ENCODE results near the gene HS6ST2. TPM values are rescaled to one million over a fixed set of nuclear protein-coding genes. Genes with fewer than 3 reads are reported as not detected.

The HS6ST2 gene
- polyA plus RNA-seq, 3 donors from 2014 or later: 0.27 TPM; not detected in 2

GRCh38 chrX:132638313-132638712 is 320.1 kb downstream of the HS6ST2 start:
- Mint-ChIP-seq H3K27ac (no peak overlapping the region), H3K27me3 (ENCODE audit: low read depth in 3 of 3) (peaks cover 0 to 2% (median 2%) of the 10 kb centered on the region in 3 donors), H3K4me1 (no peaks in the 10 kb centered on the region), H3K36me3 (no peaks in the 10 kb centered on the region), H3K4me3 (no peak overlapping the region), H3K9me3 (no peaks in the 10 kb centered on the region)
- no peak for DNase-seq

GRCh38 chrX:132636080-132636479 is 322.3 kb downstream of the HS6ST2 start:
- Mint-ChIP-seq H3K27me3 (ENCODE audit: low read depth in 3 of 3) (peaks cover 0 to 5% (median 3%) of the 10 kb centered on the region in 3 donors), H3K4me1 (no peaks in the 10 kb centered on the region), H3K9me3 (no peaks in the 10 kb centered on the region), H3K27ac (no peak overlapping the region), H3K36me3 (no peaks in the 10 kb centered on the region), H3K4me3 (no peak overlapping the region)
- no peak for DNase-seq

- no peaks in the 10 kb centered on the region for H3K4me1 Mint-ChIP-seq
- no peaks in the 10 kb centered on the region for H3K36me3 Mint-ChIP-seq
- no peak for DNase-seq
- H3K27ac Mint-ChIP-seq: no peak overlapping the region
- H3K27me3 Mint-ChIP-seq (ENCODE audit: low read depth in 3 of 3): peaks cover 2 to 4% (median 3%) of the 10 kb centered on the region in 3 donors
- H3K9me3 Mint-ChIP-seq: no peaks in the 10 kb centered on the region
- H3K4me3 Mint-ChIP-seq: no peak overlapping the region
These were observed 323.9 kb downstream of the HS6ST2 start for GRCh38 chrX:132634521-132634920.

GRCh38 chrX:132631579-132632232 is 326.7 kb downstream of the HS6ST2 start:
- no peaks in the 10 kb centered on the region for H3K4me1 Mint-ChIP-seq
- no peak overlapping the region for H3K27ac Mint-ChIP-seq
- peaks cover 3 to 5% (median 3%) of the 10 kb centered on the region in 3 donors for H3K27me3 Mint-ChIP-seq (ENCODE audit: low read depth in 3 of 3)
- no peaks in the 10 kb centered on the region for H3K36me3 Mint-ChIP-seq
- DNase-seq: peak; percentile 9 to 38 (median 31)
- no peaks in the 10 kb centered on the region for H3K9me3 Mint-ChIP-seq
- H3K4me3 Mint-ChIP-seq: no peak overlapping the region

- no peak overlapping the region for H3K27ac Mint-ChIP-seq
- no peak overlapping the region for H3K4me3 Mint-ChIP-seq
- H3K4me1 Mint-ChIP-seq: no peaks in the 10 kb centered on the region
- H3K36me3 Mint-ChIP-seq: no peaks in the 10 kb centered on the region
- no peak for DNase-seq
- H3K27me3 Mint-ChIP-seq (ENCODE audit: low read depth in 3 of 3): peaks cover 0 to 11% (median 2%) of the 10 kb centered on the region in 3 donors
- no peaks in the 10 kb centered on the region for H3K9me3 Mint-ChIP-seq
These were observed 334.0 kb downstream of the HS6ST2 start for GRCh38 chrX:132624466-132624865.

GRCh38 chrX:132623942-132624341 is 334.5 kb downstream of the HS6ST2 start:
- Mint-ChIP-seq H3K27me3 (ENCODE audit: low read depth in 3 of 3) (peaks cover 0 to 8% (median 2%) of the 10 kb centered on the region in 3 donors), H3K27ac (no peak overlapping the region), H3K9me3 (no peaks in the 10 kb centered on the region), H3K36me3 (no peaks in the 10 kb centered on the region), H3K4me1 (no peaks in the 10 kb centered on the region), H3K4me3 (no peak overlapping the region)
- DNase-seq: no peak

- no peak overlapping the region for H3K27ac Mint-ChIP-seq
- no peaks in the 10 kb centered on the region for H3K9me3 Mint-ChIP-seq
- DNase-seq: no peak
- H3K4me3 Mint-ChIP-seq: no peak overlapping the region
- no peaks in the 10 kb centered on the region for H3K4me1 Mint-ChIP-seq
- H3K27me3 Mint-ChIP-seq (ENCODE audit: low read depth in 3 of 3): peaks cover 0 to 8% (median 2%) of the 10 kb centered on the region in 3 donors
- no peaks in the 10 kb centered on the region for H3K36me3 Mint-ChIP-seq
These were observed 335.1 kb downstream of the HS6ST2 start for GRCh38 chrX:132623300-132623699.

GRCh38 chrX:132622130-132622529 is 336.3 kb downstream of the HS6ST2 start:
- H3K9me3 Mint-ChIP-seq: no peaks in the 10 kb centered on the region
- no peaks in the 10 kb centered on the region for H3K36me3 Mint-ChIP-seq
- DNase-seq: no peak
- H3K27me3 Mint-ChIP-seq (ENCODE audit: low read depth in 3 of 3): peaks cover 0 to 8% (median 2%) of the 10 kb centered on the region in 3 donors
- no peak overlapping the region for H3K27ac Mint-ChIP-seq
- no peaks in the 10 kb centered on the region for H3K4me1 Mint-ChIP-seq
- H3K4me3 Mint-ChIP-seq: no peak overlapping the region

- no peak for DNase-seq
- H3K36me3 Mint-ChIP-seq: no peaks in the 10 kb centered on the region
- H3K27ac Mint-ChIP-seq: no peak overlapping the region
- no peaks in the 10 kb centered on the region for H3K9me3 Mint-ChIP-seq
- no peak overlapping the region for H3K4me3 Mint-ChIP-seq
- H3K4me1 Mint-ChIP-seq: no peaks in the 10 kb centered on the region
- H3K27me3 Mint-ChIP-seq (ENCODE audit: low read depth in 3 of 3): peaks cover 0 to 2% (median 0%) of the 10 kb centered on the region in 3 donors
These were observed 339.6 kb downstream of the HS6ST2 start for GRCh38 chrX:132618810-132619209.

GRCh38 chrX:132615391-132616131 is 342.9 kb downstream of the HS6ST2 start:
- peaks cover 0 to 2% (median 2%) of the 10 kb centered on the region in 3 donors for H3K27me3 Mint-ChIP-seq (ENCODE audit: low read depth in 3 of 3)

GRCh38 chrX:132614297-132614696 is 344.1 kb downstream of the HS6ST2 start:
- Mint-ChIP-seq H3K9me3 (no peaks in the 10 kb centered on the region), H3K4me1 (no peaks in the 10 kb centered on the region), H3K27ac (no peak overlapping the region), H3K36me3 (no peaks in the 10 kb centered on the region), H3K4me3 (no peak overlapping the region), H3K27me3 (ENCODE audit: low read depth in 3 of 3) (peaks cover 0 to 6% (median 0%) of the 10 kb centered on the region in 3 donors)
- no peak for DNase-seq

More at GRCh38 chrX:132615391-132616131, 342.9 kb downstream of the HS6ST2 start:
- no peaks in the 10 kb centered on the region for H3K4me1 Mint-ChIP-seq
- no peaks in the 10 kb centered on the region for H3K36me3 Mint-ChIP-seq
- no peaks in the 10 kb centered on the region for H3K9me3 Mint-ChIP-seq
- no peak overlapping the region for H3K4me3 Mint-ChIP-seq
- H3K27ac Mint-ChIP-seq: no peak overlapping the region
- peak; percentile 13 to 36 (median 23) for DNase-seq

- H3K4me3 Mint-ChIP-seq: no peak overlapping the region
- H3K27me3 Mint-ChIP-seq (ENCODE audit: low read depth in 3 of 3): peaks cover 0 to 6% (median 0%) of the 10 kb centered on the region in 3 donors
- H3K4me1 Mint-ChIP-seq: no peaks in the 10 kb centered on the region
- no peaks in the 10 kb centered on the region for H3K9me3 Mint-ChIP-seq
- H3K27ac Mint-ChIP-seq: no peak overlapping the region
- no peaks in the 10 kb centered on the region for H3K36me3 Mint-ChIP-seq
- no peak for DNase-seq
These were observed 344.6 kb downstream of the HS6ST2 start for GRCh38 chrX:132613801-132614200.

GRCh38 chrX:132612821-132613564 is 345.4 kb downstream of the HS6ST2 start:
- DNase-seq: peak; percentile 2 to 22 (median 16)
- no peaks in the 10 kb centered on the region for H3K9me3 Mint-ChIP-seq
- H3K4me3 Mint-ChIP-seq: no peak overlapping the region
- peaks cover 0 to 8% (median 0%) of the 10 kb centered on the region in 3 donors for H3K27me3 Mint-ChIP-seq (ENCODE audit: low read depth in 3 of 3)
- no peaks in the 10 kb centered on the region for H3K36me3 Mint-ChIP-seq
- no peaks in the 10 kb centered on the region for H3K4me1 Mint-ChIP-seq
- no peak overlapping the region for H3K27ac Mint-ChIP-seq

- Mint-ChIP-seq H3K4me3 (no peak overlapping the region), H3K27ac (no peak overlapping the region), H3K36me3 (no peaks in the 10 kb centered on the region), H3K27me3 (ENCODE audit: low read depth in 3 of 3) (peaks cover 0 to 8% (median 2%) of the 10 kb centered on the region in 3 donors), H3K4me1 (no peaks in the 10 kb centered on the region), H3K9me3 (no peaks in the 10 kb centered on the region)
- DNase-seq: no peak
These were observed 347.9 kb downstream of the HS6ST2 start for GRCh38 chrX:132610536-132610935.

Measured in immature natural killer cell (primary cell).